CD4-positive, alpha-beta T cell treated with Interleukin-2 at 100 ng/mL for 4 hours (primary cell): ENCODE results near the gene COQ9.
A peak's percentile ranks its signal among the peaks of the same experiment; 100 is the strongest.
"Not testable (repeated sequence)": the region's sequence is repeated elsewhere in the genome, so short reads cannot be mapped to it uniquely, and the experiment has no call there.

ENCODE experiments used
- DNase-seq: peaks from one replicate; pipeline ENCODE4 v3.0.0-alpha.2; 2020; ENCODE audit warnings: low spot score

COQ9 gene

GRCh38 chr16:57485916-57486857 is 38.9 kb downstream of the COQ9 start, which contains the start of gene DOK4:
Gene DOK4 (minus strand): TSS chr16:57486493. CDS start chr16:57479507, 6,986 bp downstream.
- peak; percentile 77 for DNase-seq

DNA sequence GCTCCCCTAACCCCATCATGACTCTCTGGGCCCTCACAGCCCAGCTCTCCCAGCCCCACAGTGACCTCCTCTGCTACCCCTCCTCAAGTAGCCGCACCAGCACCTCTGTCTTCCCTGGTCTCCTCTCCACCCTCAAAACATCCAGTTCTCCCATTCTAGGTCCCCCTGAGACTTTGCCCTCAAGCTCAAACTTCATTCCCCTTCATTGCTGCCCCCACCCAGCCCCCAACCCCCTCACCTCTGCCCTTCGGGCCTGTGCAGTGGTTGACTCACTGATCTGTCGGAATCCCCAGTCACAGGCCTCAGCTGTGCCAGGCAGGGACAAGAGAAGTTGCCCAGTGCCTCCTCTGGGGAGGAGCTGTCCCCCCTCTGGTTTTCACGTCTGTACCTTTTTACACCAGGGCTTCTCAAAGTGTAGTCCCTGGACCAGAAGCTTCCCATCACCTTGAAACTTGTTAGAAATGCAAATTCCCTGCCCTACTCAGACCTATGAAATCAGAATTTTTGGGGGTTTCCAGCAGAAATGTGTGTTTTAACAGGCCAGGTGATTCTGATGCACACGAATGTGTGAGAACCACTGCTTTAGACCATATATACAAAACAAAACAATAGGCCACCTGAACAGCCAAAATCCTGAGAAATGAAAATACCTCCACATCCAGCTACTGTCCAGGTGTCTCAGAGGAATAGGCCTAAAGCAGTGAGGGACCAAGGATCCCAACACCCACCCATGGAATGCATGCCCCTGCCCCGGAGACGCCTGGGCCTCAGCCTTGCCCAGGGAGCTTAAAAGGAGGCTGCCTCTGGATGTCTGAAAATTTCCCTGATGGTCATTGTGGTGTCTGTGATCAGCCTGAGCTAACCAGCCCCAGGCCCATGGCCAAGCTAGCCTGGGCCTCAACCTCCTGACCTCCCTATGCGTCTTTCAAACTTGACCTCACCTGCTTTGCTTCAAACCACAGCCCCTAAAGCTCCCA is 39.9 kb downstream of the COQ9 start:
- DNase-seq = no peak

DNA sequence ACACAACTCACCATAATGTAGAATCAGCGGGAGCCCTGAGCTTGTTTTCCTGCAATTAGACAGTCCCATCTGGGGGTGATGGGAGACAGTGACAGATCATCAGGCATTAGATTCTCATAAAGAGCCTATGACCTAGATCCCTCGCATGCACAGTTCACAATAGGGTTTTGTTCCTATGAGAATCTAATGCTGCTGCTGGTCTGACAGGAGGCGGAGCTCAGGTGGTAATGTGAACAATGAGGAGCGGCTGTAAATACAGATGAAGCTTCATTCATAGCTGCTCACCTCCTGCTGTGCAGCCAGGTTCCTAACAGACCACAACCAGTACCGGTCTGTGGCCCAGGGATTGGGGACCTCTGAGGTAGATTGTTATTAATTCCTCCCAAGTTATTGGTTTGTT is 42.0 kb downstream of the COQ9 start:
- no peak for DNase-seq

- no peak for DNase-seq
These were observed 46.5 kb downstream of the COQ9 start for GRCh38 chr16:57493767-57494166.

- DNase-seq = no peak
These were observed 49.8 kb downstream of the COQ9 start for GRCh38 chr16:57497121-57497520.

- DNase-seq = no peak
These were observed 50.8 kb downstream of the COQ9 start for GRCh38 chr16:57498031-57498430.

DNA sequence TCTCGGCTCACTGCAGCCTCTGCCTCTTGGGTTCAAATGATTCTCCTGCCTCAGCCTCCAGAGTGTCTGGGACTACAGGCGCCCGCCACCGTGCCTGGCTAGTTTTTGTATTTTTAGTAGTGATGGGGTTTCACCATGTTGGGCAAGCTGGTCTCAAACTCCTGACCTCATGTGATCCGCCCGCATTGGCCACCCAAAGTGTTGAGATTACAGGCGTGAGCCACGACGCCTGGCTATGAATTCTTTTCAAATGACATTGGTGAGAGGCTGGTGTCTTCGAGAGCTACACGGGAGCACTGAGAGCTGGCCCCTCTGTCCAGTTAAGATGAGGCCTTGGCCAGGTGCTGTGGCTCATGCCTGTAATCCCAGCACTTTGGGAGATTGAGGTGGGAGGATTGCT is 52.7 kb downstream of the COQ9 start:
- DNase-seq = not testable (repeated sequence)

- no peak for DNase-seq
These were observed 53.4 kb downstream of the COQ9 start for GRCh38 chr16:57500578-57501111.

- no peak for DNase-seq
These were observed 54.2 kb downstream of the COQ9 start for GRCh38 chr16:57501492-57501891.

GRCh38 chr16:57502048-57502775 is 54.9 kb downstream of the COQ9 start:
- DNase-seq = no peak

DNA sequence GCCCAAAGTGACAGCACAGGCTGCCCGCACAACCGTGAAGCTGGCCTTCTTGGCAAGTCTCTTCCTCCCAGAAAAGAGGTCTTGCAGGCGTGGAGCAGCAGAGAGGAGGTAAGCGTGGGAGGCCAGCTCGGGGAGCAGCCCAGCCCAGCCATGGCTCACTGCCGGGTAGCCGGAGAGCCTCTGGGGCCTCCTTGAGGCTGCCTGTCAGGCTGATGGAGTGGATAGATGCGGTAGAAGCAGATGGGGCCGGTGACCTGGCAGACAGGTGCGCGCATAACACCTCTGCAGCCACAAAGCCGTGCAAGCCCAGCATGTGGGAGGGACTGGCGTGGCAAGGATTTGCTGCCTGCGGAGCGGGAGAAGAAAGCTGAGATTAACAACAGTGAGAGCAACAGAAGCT is 56.1 kb downstream of the COQ9 start:
- no peak for DNase-seq

- no peak for DNase-seq
These were observed 56.7 kb downstream of the COQ9 start for GRCh38 chr16:57504001-57504400.

GRCh38 chr16:57504491-57504890 is 57.2 kb downstream of the COQ9 start:
- no peak for DNase-seq

DNA sequence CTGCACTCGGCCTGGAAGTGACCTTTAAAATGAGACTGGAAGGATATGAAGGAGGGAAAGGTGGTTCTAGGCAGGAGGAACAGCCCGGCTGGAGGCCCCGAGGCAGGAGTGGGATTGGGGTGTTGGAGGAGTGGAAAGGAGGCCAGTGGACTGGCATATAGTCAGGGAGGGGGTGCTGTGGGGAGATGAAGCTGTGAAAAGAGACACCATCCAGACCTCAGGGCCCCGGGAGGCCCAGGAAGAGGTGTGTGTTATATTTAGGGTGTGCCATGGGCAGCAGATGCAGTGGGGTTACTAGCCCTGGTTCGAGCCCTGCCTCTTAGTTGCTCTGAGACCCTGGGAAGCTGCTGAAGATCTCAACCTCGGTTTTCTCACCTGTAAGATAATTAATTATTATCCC is 57.9 kb downstream of the COQ9 start:
- DNase-seq = no peak

DNA sequence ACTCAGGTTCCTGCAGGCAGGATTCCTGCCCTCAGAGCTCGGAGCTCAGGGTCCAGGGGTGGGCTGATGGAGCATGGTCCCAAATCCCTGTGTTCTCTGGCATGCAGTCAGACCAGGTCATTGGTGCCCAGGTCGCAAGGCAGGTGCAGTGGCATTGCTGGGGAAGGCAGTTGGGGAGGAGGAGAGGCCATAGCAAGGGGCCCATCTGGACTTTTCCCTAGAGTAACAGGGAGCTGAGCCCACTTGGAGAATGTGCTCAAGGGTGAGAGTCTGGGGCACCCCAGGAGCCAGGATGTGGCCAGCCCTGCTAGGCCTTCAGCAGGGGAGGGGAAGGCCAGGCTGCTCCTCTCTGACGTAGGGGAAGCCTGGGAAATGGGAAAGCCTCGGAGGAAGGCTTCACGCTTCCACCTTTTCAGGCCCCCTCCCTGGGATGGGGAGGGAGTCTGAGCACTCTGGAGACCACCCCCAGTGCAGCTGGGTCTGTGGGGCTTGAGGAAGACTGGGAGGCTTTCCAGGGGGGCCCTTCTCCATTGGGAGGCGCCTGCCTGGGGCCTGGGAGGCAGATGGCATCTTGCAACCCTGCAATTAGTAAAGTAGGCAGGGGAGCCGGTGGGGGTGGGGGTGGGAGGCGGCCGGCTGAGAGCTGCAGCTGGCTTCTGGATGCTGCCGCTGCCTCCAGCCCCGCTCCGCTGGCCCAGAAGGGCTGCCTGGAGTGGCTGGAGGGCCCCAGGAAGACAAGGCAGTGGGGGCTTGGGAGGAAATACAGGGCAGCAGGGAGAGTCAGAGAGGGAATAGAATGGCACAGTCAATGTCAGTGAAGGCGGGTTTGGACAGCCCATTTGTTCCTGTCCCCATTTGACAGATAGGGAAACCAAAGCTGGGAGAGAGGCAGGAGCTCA is 60.1 kb downstream of the COQ9 start:
- no peak for DNase-seq

DNA sequence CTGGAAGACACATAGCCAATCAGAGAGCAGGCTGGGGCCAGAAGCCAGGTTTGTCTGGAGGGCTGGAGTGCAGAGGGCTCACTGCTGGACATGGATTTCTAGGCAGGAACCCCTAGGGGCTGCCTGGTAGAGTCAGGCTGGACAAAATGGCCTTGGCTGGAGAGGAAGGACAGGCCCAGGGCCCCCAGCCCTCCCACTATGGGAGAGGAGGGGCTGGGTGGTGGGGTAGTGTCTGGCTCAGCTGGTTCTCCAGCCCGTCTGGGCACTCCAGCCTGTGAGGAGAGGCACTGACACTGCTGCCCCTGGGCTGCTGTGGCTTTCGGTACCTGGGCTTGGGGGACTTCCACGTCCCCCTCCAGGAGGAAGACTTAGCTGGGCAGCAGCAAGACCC is 60.8 kb downstream of the COQ9 start:
- no peak for DNase-seq

GRCh38 chr16:57509231-57509923 is 62.1 kb downstream of the COQ9 start:
- no peak for DNase-seq

DNA sequence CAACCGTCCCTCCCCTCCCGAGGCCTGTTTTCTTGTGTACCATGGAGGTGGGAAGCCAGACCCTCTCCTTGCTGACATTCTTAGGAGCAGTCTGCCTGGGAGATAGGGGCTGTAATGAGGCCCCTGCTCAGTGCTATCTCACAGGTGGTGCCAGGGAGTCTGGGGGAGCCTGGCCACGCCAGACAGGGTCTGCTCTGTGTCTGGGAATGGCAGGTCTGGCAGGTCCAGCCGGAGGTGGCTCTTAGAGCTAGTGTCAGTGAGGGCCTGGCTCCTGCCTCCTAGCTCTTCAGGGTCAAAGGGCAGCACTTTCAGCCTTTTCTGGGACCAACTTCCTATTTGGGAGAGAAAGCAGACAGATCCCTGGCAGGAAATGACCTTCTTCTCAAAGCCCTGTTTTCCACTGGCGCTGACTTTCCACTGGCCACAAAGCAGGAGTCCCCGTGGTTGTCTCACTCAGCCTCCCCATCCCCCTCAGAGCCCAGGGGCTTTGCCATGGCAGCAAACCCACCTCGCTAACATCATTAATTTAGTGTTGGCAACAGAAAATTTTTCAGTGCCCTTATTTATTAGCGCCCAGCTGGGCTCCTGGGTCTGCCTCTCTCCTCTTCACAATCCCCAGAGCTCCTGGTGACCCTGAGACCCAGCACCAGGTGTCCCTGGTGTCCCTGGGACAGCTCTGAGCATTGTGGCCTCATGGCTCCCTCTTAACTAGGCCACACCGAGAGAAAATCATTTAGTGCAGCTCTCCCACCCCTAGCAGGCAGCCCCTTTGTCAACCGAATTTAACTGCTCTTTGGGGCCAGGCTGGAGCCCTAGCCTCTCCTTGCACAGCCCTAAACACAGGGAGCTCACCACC is 63.0 kb downstream of the COQ9 start:
- DNase-seq = no peak
